Loucy (cell line): Measurements from ENCODE around the gene COL5A1.

Experiments used
- H2AFZ ChIP-seq: fragments of 200-600 bp; sonication (generic); 2 replicates; pipeline ENCODE4 v1.6.0; 2016; ENCODE audit warnings: antibody characterized with exemption, mild to moderate bottlenecking, low read length, moderate library complexity
- H3F3A ChIP-seq: fragments of 200-600 bp; 2 replicates; pipeline ENCODE4 v1.6.0; 2016; ENCODE audit warnings: antibody characterized with exemption, low read depth, mild to moderate bottlenecking
- H3K27me3 ChIP-seq: fragments of 200-600 bp; sonication (generic); 2 replicates; pipeline ENCODE4 v1.6.1; 2014; ENCODE audit warnings: low read length, mild to moderate bottlenecking; ENCODE audit not compliant: insufficient read depth, poor library complexity, severe bottlenecking
- H3K36me3 ChIP-seq: fragments of 200-600 bp; sonication (generic); 2 replicates; pipeline ENCODE4 v1.6.1; 2016; ENCODE audit warnings: low read length; ENCODE audit not compliant: insufficient read depth
- H3K4me1 ChIP-seq: fragments of 200-600 bp; sonication (generic); 2 replicates; pipeline ENCODE4 v1.5.1; 2014; ENCODE audit warnings: low read length, mild to moderate bottlenecking; ENCODE audit not compliant: insufficient read depth, poor library complexity, severe bottlenecking
- H3K4me2 ChIP-seq: fragments of 200-600 bp; sonication (generic); 2 replicates; pipeline ENCODE4 v1.6.0; 2014; ENCODE audit warnings: antibody characterized with exemption, low read length, low read depth, mild to moderate bottlenecking; ENCODE audit not compliant: poor library complexity, severe bottlenecking
- H3K4me3 ChIP-seq: fragments of 200-600 bp; sonication (generic); 2 replicates; pipeline ENCODE4 v1.5.1; 2014; ENCODE audit warnings: low read length, mild to moderate bottlenecking, mixed read lengths; ENCODE audit not compliant: poor library complexity, severe bottlenecking
- H3K79me2 ChIP-seq: fragments of 200-600 bp; sonication (generic); 2 replicates; pipeline ENCODE4 v1.6.1; 2014; ENCODE audit warnings: low read length; ENCODE audit not compliant: insufficient read depth
- H3K9ac ChIP-seq: fragments of 200-600 bp; sonication (generic); 2 replicates; pipeline ENCODE4 v1.6.0; 2014; ENCODE audit warnings: mild to moderate bottlenecking, low read depth, low read length, moderate library complexity; ENCODE audit not compliant: poor library complexity, severe bottlenecking
- H3K9me2 ChIP-seq: fragments of 200-600 bp; sonication (generic); replicated peaks from 2 replicates; pipeline ENCODE4 v1.6.1; 2016; ENCODE audit warnings: low read depth, low read length, mixed read lengths
- H3K9me3 ChIP-seq: fragments of 200-600 bp; sonication (generic); 2 replicates; pipeline ENCODE4 v1.6.1; 2014; ENCODE audit warnings: mild to moderate bottlenecking, antibody characterized with exemption, low read length, low read depth; ENCODE audit not compliant: insufficient read depth
- H4K20me1 ChIP-seq: fragments of 200-600 bp; sonication (generic); 2 replicates; pipeline ENCODE4 v1.6.0; 2014; ENCODE audit warnings: antibody characterized with exemption, low read length, mild to moderate bottlenecking; ENCODE audit not compliant: insufficient read depth, poor library complexity, severe bottlenecking
- EZH2phosphoT487 ChIP-seq: fragments of 200-600 bp; IDR thresholded peaks from 2 replicates; pipeline ENCODE4 v1.6.1; 2018; ENCODE audit warnings: antibody characterized with exemption, mild to moderate bottlenecking, moderate library complexity, borderline replicate concordance
- TF ChIP-seq, protein P1 (sequence below): fragments of 200-600 bp; sonication (generic); conservative IDR thresholded peaks from 2 replicates; pipeline ENCODE4 v1.5.1; 2014; ENCODE audit warnings: mild to moderate bottlenecking, antibody characterized with exemption, low read length

COL5A1 gene

DNA sequence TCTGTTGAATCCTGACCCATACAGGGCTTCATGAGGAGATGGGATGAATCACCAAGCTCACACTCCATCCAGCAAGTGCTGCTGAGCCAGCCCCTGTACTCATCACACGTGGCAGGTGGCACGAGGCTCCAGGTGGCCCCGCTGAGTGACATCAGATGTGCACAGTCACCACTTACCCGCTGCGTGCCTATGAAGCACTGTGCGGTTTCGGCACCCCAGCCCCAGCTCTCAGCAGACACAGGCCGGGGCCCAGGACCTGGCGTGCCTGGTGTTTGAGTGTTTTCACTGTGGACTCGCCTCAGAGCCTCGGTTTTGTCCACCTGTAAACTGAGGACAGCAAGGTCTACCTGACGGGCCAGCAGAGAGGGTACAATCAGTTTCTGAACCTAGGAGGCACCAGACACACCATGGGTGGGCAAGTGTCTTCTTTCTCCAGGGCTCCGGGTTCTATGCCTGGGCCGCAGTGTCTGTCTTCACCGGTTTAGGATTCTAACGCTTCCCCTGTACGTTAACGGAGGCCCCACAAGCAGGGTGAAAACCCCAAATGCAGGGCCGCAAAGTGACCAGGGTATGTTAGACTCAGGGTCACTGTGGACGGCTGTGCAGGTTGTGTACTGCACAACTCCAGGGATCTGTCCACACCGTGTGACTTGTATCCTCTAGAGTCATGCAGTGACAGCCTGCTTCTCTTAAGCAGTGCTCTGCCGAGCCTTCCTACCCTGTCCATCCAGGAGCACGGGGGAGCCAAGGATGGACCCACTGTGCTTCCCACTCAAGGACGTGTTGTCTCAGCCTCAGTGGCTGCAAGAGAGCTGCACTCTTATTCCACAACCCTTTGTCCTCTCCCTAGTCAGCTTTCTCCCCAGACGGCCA lies 44.3 kb upstream of the COL5A1 start:
- Histone ChIP-seq H3K9ac (no peak overlapping the region), H3K9me2 (no peaks in the 10 kb centered on the region), H3K27me3 (peaks cover 10% of the 10 kb centered on the region), H3K4me2 (no peak overlapping the region), H3K9me3 (no peaks in the 10 kb centered on the region), H3K4me3 (no peak overlapping the region), H2AFZ (no peak overlapping the region), H3F3A (no peaks in the 10 kb centered on the region), H4K20me1 (no peaks in the 10 kb centered on the region), H3K79me2 (no peaks in the 10 kb centered on the region), H3K36me3 (no peaks in the 10 kb centered on the region), H3K4me1 (no peaks in the 10 kb centered on the region)
- TF ChIP-seq, protein P1, sequence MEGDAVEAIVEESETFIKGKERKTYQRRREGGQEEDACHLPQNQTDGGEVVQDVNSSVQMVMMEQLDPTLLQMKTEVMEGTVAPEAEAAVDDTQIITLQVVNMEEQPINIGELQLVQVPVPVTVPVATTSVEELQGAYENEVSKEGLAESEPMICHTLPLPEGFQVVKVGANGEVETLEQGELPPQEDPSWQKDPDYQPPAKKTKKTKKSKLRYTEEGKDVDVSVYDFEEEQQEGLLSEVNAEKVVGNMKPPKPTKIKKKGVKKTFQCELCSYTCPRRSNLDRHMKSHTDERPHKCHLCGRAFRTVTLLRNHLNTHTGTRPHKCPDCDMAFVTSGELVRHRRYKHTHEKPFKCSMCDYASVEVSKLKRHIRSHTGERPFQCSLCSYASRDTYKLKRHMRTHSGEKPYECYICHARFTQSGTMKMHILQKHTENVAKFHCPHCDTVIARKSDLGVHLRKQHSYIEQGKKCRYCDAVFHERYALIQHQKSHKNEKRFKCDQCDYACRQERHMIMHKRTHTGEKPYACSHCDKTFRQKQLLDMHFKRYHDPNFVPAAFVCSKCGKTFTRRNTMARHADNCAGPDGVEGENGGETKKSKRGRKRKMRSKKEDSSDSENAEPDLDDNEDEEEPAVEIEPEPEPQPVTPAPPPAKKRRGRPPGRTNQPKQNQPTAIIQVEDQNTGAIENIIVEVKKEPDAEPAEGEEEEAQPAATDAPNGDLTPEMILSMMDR: no peak
- no peak for TF ChIP-seq EZH2phosphoT487

DNA sequence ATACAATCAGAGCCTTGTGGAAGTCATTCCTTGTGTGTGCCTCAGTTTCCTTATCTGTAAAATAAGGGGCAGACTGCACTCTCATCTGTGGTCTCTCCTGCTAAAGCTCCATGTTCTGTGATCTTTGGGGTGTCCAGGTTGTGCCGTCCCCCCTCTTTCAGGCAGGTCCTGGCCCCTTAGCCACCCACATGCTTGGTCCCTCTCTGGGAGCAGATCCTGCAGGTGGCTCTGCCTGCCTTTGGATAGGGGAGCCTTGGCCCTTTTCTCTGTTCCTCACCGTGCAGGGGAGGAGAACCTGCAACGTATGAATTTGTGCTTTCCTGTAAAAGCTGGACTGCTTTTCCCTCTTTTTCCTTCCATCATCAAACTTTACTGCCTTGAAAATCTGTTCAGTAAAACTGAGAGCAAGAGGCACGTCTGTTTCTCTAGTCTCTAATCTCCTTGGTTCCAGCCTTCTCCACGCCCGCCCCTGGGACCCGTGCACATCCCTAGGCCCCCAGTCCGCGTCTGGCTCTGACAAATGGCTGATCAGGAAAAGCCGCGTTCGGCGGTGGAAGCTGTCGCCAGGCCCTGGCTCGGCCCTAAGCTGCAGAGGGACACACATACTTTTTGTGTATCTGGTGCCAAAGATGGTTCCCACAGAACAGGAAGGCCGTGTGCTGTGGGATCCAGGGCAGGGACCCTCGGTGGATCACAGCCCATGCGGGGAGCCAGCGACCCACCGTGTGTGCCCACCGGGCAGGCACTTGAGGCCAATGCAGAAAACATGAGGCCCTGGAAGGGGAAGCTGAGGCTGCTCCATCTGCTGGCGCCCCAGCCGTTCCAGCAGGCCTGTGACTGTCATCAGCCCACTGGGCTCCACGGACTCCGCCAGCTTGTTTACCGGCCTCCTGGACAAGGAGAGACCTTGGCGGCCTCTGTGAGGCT lies 43.4 kb upstream of the COL5A1 start:
- H2AFZ ChIP-seq: no peak overlapping the region
- H3K9ac ChIP-seq: no peak overlapping the region
- H3K4me1 ChIP-seq: no peaks in the 10 kb centered on the region
- H3F3A ChIP-seq: no peaks in the 10 kb centered on the region
- no peak overlapping the region for H3K4me3 ChIP-seq
- no peaks in the 10 kb centered on the region for H3K79me2 ChIP-seq
- H3K9me2 ChIP-seq: no peaks in the 10 kb centered on the region
- H3K4me2 ChIP-seq: no peak overlapping the region
- no peaks in the 10 kb centered on the region for H3K9me3 ChIP-seq
- peaks cover 10% of the 10 kb centered on the region for H3K27me3 ChIP-seq
- no peaks in the 10 kb centered on the region for H3K36me3 ChIP-seq
- no peak for TF ChIP-seq EZH2phosphoT487
- TF ChIP-seq, protein P1: no peak
- H4K20me1 ChIP-seq: no peaks in the 10 kb centered on the region

DNA sequence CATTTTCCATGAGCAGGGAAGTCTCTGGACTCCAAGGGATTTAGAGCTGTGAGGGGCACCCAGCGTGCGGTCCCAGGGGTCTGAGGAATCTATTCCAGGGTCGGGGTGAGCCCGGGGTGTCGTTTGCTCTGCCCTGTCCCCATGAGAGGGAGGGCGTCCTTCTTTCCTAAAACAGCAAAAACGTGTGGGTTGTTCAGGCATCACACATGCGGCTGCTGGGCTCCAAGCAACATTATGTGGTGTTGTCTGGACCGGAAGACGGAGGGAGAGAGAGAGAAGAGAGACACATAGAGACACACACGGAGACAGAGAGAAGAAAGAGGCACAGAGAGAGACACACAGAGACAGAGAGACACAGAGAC lies 42.7 kb upstream of the COL5A1 start:
- Histone ChIP-seq H3K4me2 (no peak overlapping the region), H3F3A (no peaks in the 10 kb centered on the region), H3K79me2 (no peaks in the 10 kb centered on the region), H3K4me3 (no peak overlapping the region), H3K4me1 (no peaks in the 10 kb centered on the region), H3K9ac (no peak overlapping the region), H3K36me3 (no peaks in the 10 kb centered on the region), H4K20me1 (no peaks in the 10 kb centered on the region), H3K27me3 (peaks cover 10% of the 10 kb centered on the region), H2AFZ (no peak overlapping the region), H3K9me3 (no peaks in the 10 kb centered on the region), H3K9me2 (no peaks in the 10 kb centered on the region)
- TF ChIP-seq EZH2phosphoT487: no peak
- TF ChIP-seq, protein P1: no peak
